Breast epithelium (tissue), 3 donors: ENCODE data around the gene DLG4.

Experiments
- POLR2A ChIP-seq: fragments of 450-650 bp; IDR thresholded peaks from one replicate; pipeline ENCODE4 v1.6.1; 2016; ENCODE audit warnings: antibody characterized with exemption, mild to moderate bottlenecking, moderate library complexity
- TF ChIP-seq, protein P1 (sequence below), 3 donors: fragments of 450-650 bp; IDR thresholded peaks; one replicate each; pipeline ENCODE4 v1.5.1; 2016 to 2017; ENCODE audit warnings: antibody characterized with exemption in 3 of 3, mild to moderate bottlenecking in 3 of 3, moderate library complexity in 3 of 3

DNA sequence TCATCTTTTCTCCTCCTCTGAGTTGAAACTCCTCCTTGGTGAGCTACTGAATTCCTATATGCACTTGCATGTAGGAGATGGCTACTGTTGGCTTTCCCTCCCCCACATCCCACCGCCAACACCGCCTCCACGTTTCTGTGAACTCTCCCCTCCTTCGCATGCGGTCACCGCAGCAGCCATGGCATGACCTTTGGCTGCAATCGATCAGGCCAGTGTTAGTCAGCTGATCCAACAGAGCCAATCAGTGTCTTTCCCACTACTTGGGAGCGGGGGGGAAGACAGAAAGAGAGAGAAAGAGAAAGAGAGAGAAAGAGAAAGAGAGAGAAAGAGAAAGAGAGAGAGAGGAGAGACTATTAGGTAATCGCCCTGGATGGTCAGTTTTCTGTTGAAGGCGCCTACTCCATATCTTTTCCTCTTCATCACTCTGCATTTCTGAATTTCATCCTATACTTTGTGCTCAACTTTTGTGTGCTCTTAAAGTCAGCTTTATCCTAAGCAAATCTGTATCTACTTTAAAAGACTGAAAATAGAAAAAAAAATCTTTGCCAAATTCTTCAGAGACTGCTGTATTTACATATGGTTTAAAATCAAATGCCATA lies 63.2 kb downstream of the DLG4 start:
- TF ChIP-seq, protein P1, sequence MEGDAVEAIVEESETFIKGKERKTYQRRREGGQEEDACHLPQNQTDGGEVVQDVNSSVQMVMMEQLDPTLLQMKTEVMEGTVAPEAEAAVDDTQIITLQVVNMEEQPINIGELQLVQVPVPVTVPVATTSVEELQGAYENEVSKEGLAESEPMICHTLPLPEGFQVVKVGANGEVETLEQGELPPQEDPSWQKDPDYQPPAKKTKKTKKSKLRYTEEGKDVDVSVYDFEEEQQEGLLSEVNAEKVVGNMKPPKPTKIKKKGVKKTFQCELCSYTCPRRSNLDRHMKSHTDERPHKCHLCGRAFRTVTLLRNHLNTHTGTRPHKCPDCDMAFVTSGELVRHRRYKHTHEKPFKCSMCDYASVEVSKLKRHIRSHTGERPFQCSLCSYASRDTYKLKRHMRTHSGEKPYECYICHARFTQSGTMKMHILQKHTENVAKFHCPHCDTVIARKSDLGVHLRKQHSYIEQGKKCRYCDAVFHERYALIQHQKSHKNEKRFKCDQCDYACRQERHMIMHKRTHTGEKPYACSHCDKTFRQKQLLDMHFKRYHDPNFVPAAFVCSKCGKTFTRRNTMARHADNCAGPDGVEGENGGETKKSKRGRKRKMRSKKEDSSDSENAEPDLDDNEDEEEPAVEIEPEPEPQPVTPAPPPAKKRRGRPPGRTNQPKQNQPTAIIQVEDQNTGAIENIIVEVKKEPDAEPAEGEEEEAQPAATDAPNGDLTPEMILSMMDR (IDR thresholded peaks at IDR 0.05): no peak
- TF ChIP-seq POLR2A: no peak
